ENCODE results near the gene ADAT3. TPM values are rescaled to one million over a fixed set of nuclear protein-coding genes. Genes with fewer than 3 reads are reported as not detected.
A peak's percentile ranks its signal among the peaks of the same experiment; 100 is the strongest.

ADAT3 gene
- total RNA-seq, 1 experiment from 2014 or later = 6.9 TPM

DNA sequence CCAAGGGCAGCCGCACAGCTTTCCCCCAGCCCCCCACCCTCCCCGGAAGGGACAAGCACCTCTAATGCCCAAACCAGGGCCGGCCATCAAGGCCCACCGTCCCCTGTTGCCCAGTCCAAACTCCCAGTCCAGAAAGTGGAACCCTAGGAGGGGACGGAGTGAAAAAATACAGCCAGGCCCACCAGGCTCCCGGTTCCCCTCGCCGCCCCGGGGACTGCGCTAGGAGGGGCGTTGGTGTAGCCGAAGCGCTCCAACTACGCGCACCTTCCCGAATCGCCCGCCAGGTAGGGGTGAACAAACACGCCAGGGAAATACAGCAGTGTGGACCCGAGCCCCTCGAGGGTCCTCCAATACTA is 43.2 kb upstream of the ADAT3 start:
- H3K27ac Mint-ChIP-seq (ENCODE audit: low read depth, unreplicated experiment) = peak overlapping the region; percentile 57
- TF ChIP-seq, protein P1, sequence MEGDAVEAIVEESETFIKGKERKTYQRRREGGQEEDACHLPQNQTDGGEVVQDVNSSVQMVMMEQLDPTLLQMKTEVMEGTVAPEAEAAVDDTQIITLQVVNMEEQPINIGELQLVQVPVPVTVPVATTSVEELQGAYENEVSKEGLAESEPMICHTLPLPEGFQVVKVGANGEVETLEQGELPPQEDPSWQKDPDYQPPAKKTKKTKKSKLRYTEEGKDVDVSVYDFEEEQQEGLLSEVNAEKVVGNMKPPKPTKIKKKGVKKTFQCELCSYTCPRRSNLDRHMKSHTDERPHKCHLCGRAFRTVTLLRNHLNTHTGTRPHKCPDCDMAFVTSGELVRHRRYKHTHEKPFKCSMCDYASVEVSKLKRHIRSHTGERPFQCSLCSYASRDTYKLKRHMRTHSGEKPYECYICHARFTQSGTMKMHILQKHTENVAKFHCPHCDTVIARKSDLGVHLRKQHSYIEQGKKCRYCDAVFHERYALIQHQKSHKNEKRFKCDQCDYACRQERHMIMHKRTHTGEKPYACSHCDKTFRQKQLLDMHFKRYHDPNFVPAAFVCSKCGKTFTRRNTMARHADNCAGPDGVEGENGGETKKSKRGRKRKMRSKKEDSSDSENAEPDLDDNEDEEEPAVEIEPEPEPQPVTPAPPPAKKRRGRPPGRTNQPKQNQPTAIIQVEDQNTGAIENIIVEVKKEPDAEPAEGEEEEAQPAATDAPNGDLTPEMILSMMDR (IDR thresholded peaks at IDR 0.05; ENCODE audit: unreplicated experiment) = no peak
- H3K4me1 Mint-ChIP-seq (ENCODE audit: insufficient read depth, unreplicated experiment) = peaks cover 5% of the 10 kb centered on the region
- ChIA-PET POLR2A (no interaction called here), CTCF (no interaction called here)
- H3K4me3 Mint-ChIP-seq (ENCODE audit: unreplicated experiment) = peak overlapping the region; percentile 80
- no peaks in the 10 kb centered on the region for H3K9me3 Mint-ChIP-seq (ENCODE audit: unreplicated experiment)
- no peaks in the 10 kb centered on the region for H3K27me3 Mint-ChIP-seq (ENCODE audit: insufficient read depth, unreplicated experiment)
- intact Hi-C loops (cut with micrococcal nuclease) = no loop called here
- DNase-seq (ENCODE audit: unreplicated experiment) = peak; percentile 27
- TSS peak; percentile 74 for BruUV-seq (replicated peaks)
- H3K36me3 Mint-ChIP-seq (ENCODE audit: insufficient read depth, unreplicated experiment) = peaks cover 4% of the 10 kb centered on the region

DNA sequence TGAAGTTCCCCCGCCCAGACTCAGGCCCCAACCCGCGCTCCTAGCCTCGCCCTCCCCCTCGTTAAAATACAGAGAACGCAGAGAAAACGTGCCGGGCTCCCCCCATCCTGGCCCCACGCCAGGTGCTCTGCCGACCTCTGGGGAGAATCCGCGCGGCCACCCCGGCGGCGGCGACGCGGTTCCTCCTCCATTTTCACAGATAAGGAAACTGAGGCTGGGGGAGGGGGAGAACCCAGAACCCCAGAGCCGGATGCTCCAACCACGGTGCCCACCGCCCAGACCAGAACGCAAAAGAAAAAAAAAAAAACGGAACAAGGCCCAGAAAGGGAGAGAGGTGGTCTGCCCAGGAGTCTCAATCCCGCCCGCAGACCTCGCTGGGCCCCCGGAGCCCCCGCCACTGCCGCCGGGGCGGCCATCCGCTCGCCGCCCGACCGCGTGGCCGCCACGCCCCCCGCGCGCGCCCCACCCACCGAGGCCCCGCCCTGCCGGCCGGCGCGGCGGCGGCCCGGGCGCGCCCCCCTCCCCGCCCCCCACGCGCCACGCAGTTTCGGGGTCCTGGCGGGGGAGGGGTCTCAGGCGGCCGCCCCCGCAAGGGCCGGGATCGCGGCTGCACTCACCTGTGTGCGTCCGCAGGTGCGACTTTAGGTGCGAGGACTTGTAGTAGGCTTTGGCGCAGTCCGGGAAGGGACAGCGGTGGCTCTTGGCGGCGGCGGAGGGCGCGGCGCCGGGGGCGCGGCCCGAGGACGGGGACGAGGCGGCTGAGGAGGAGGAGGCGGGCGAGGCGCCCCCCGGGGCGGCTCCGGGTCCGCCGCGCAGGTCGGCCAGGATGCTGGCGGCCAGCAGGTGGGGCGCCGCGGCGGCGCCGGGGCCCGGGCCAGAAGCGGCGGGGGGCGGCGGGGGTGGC is 42.5 kb upstream of the ADAT3 start:
- no peaks in the 10 kb centered on the region for H3K27me3 Mint-ChIP-seq (ENCODE audit: insufficient read depth, unreplicated experiment)
- H3K4me3 Mint-ChIP-seq (ENCODE audit: unreplicated experiment) = peak overlapping the region; percentile 80
- peaks cover 5% of the 10 kb centered on the region for H3K4me1 Mint-ChIP-seq (ENCODE audit: insufficient read depth, unreplicated experiment)
- peak overlapping the region; percentile 57 for H3K27ac Mint-ChIP-seq (ENCODE audit: low read depth, unreplicated experiment)
- H3K9me3 Mint-ChIP-seq (ENCODE audit: unreplicated experiment) = no peaks in the 10 kb centered on the region
- H3K36me3 Mint-ChIP-seq (ENCODE audit: insufficient read depth, unreplicated experiment) = peaks cover 4% of the 10 kb centered on the region
- intact Hi-C loops (cut with micrococcal nuclease) = no loop called here
- BruUV-seq (replicated peaks) = no TSS peak
- TF ChIP-seq, protein P1 (IDR thresholded peaks at IDR 0.05; ENCODE audit: unreplicated experiment) = no peak
- CTCF ChIA-PET = no interaction called here
- peak; percentile 42 for DNase-seq (ENCODE audit: unreplicated experiment)
- POLR2A ChIA-PET = no interaction called here

DNA sequence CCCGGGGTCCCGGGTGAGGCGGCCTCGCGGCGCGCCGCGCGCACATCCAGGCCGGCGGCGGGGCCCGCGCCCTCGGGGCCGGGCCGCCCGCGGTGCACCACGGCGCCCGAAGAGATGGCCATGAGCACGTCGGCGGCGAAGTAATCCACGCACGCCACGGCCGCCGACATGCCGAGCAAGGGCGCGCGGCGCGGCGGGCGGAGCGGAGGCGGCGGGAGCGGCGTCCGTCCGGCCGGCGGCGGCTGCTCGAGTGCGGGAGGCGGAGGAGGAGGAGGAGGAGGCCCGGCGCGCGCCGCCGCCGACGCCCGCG is 41.9 kb upstream of the ADAT3 start, which contains the start of gene KLF16:
Gene KLF16, minus strand, starts transcription at position 252 of the 310 bp plus-strand sequence. Its CDS starts 82 bp downstream, at position 170.
- CTCF ChIA-PET = no interaction called here

More for the DNA sequence above, 41.9 kb upstream of the ADAT3 start, which contains the start of gene KLF16:
- no peak for DNase-seq (ENCODE audit: unreplicated experiment)
- intact Hi-C loops (cut with micrococcal nuclease) = no loop called here
- POLR2A ChIA-PET = no interaction called here
- H3K9me3 Mint-ChIP-seq (ENCODE audit: unreplicated experiment) = no peaks in the 10 kb centered on the region
- peak within 1 kb of the TSS; percentile 67 for H3K27ac Mint-ChIP-seq (ENCODE audit: low read depth, unreplicated experiment)
- H3K36me3 Mint-ChIP-seq (ENCODE audit: insufficient read depth, unreplicated experiment) = peaks cover 10% of the 10 kb centered on the region
- H3K4me1 Mint-ChIP-seq (ENCODE audit: insufficient read depth, unreplicated experiment) = peaks cover 5% of the 10 kb centered on the region
- TF ChIP-seq, protein P1 (IDR thresholded peaks at IDR 0.05; ENCODE audit: unreplicated experiment) = no peak
- H3K4me3 Mint-ChIP-seq (ENCODE audit: unreplicated experiment) = peak within 1 kb of the TSS; percentile 80
- H3K27me3 Mint-ChIP-seq (ENCODE audit: insufficient read depth, unreplicated experiment) = no peaks in the 10 kb centered on the region
- no TSS peak for BruUV-seq (replicated peaks)
